Osteoblast (primary cell): ENCODE results near the gene ANTXR1. TPM values are rescaled to one million over a fixed set of nuclear protein-coding genes. Genes with fewer than 3 reads are reported as not detected.

Experiments used
- DNase-seq: peaks from one replicate; pipeline ENCODE4 v3.0.0; 2011; ENCODE audit warnings: low spot score, mixed read lengths; ENCODE audit not compliant: insufficient read length; ENCODE audit errors: missing footprints
- H2AFZ ChIP-seq: 2 replicates; pipeline ENCODE4 v1.6.0; 2011; ENCODE audit warnings: mild to moderate bottlenecking, low read length
- H3K27ac ChIP-seq: 2 replicates; pipeline ENCODE4 v1.5.1; 2011; ENCODE audit warnings: mild to moderate bottlenecking, low read depth, low read length, moderate library complexity
- H3K27me3 ChIP-seq: 2 replicates; pipeline ENCODE4 v1.6.0; 2012; ENCODE audit warnings: mild to moderate bottlenecking, control low read depth, inconsistent platforms, low read length, moderate library complexity; ENCODE audit not compliant: insufficient read depth
- H3K36me3 ChIP-seq: 2 replicates; pipeline ENCODE4 v1.5.1; 2011; ENCODE audit warnings: mild to moderate bottlenecking, low read length, control low read depth, moderate library complexity; ENCODE audit not compliant: insufficient read depth
- H3K4me1 ChIP-seq: 2 replicates; pipeline ENCODE4 v1.5.1; 2011; ENCODE audit warnings: mild to moderate bottlenecking, low read length, control low read depth, moderate library complexity; ENCODE audit not compliant: insufficient read depth
- H3K4me2 ChIP-seq: 2 replicates; pipeline ENCODE4 v1.6.0; 2011; ENCODE audit warnings: mild to moderate bottlenecking, low read length; ENCODE audit not compliant: insufficient read depth
- H3K4me3 ChIP-seq: fragments of 200-600 bp; sonication (generic); 3 replicates; pipeline ENCODE4 v1.5.1; 2012; ENCODE audit warnings: mild to moderate bottlenecking, low read length, inconsistent platforms; ENCODE audit not compliant: insufficient read depth
- H3K79me2 ChIP-seq: 2 replicates; pipeline ENCODE4 v1.6.0; 2012; ENCODE audit warnings: mild to moderate bottlenecking, low read length, control low read depth, inconsistent platforms; ENCODE audit not compliant: insufficient read depth
- H3K9me3 ChIP-seq: 2 replicates; pipeline ENCODE4 v1.5.1; 2011; ENCODE audit warnings: low read depth, low read length, control low read depth
- H4K20me1 ChIP-seq: 2 replicates; pipeline ENCODE4 v1.6.0; 2012; ENCODE audit warnings: mild to moderate bottlenecking, low read length, control low read depth; ENCODE audit not compliant: insufficient read depth
- CTCF ChIP-seq: IDR thresholded peaks from 2 replicates; pipeline ENCODE4 v1.5.1; 2011; ENCODE audit warnings: mild to moderate bottlenecking, low read depth, low read length, moderate library complexity; ENCODE audit errors: extremely low read depth
- total RNA-seq: library from RNA; depleted of rRNA; stranded (reverse); fragments of >200 nt; gene quantifications from 2 replicates; pipeline ENCODE4 v1.2.3, GENCODE V29; 2012

ANTXR1 gene
- total RNA-seq, result 123 and 134 TPM in 2 replicates

DNA sequence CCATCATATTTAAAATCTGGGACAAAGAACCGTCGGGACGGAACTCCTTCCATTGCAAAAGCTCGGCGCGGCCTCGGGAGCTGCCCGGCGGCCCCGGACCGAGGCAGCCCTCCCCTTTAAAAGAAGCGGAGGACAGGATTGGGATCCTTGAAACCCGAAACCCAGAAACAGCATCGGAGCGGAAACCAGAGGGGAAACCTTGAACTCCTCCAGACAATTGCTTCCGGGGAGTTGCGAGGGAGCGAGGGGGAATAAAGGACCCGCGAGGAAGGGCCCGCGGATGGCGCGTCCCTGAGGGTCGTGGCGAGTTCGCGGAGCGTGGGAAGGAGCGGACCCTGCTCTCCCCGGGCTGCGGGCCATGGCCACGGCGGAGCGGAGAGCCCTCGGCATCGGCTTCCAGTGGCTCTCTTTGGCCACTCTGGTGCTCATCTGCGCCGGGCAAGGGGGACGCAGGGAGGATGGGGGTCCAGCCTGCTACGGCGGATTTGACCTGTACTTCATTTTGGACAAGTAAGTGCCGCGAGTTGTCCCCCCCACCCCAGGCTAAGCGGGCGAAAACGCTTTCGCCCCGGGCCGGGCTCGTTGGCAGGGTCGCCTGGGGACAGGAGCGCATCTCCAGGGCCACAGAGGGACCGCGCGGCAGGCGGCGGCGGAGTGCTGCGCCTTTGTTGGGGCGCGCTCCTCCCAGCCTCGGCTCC, at the start of gene ANTXR1:
Gene ANTXR1 (plus strand): TSS at position 38 of the 698 bp plus-strand sequence. CDS start 321 bp downstream, at position 359.
- DNase-seq, result peak; percentile 95
- H3K4me1 ChIP-seq, result peaks cover 38% of the 10 kb centered on the region
- H3K27ac ChIP-seq, result peak within 1 kb of the TSS; percentile 92
- H3K9me3 ChIP-seq, result no peaks in the 10 kb centered on the region
- H3K27me3 ChIP-seq, result no peaks in the 10 kb centered on the region
- H4K20me1 ChIP-seq, result peaks cover 20% of the 10 kb centered on the region
- H3K36me3 ChIP-seq, result peaks cover 4% of the 10 kb centered on the region
- TF ChIP-seq CTCF, result no peak
- H3K4me3 ChIP-seq, result peak within 1 kb of the TSS; percentile 92
- peak within 1 kb of the TSS; percentile 80 for H2AFZ ChIP-seq
- peaks cover 49% of the 10 kb centered on the region for H3K79me2 ChIP-seq
- peak within 1 kb of the TSS; percentile 89 for H3K4me2 ChIP-seq

- no peaks in the 10 kb centered on the region for H3K27me3 ChIP-seq
- no peak for TF ChIP-seq CTCF
- H3K36me3 ChIP-seq, result no peaks in the 10 kb centered on the region
- DNase-seq, result no peak
- H2AFZ ChIP-seq, result no peak overlapping the region
- H3K9me3 ChIP-seq, result no peaks in the 10 kb centered on the region
- no peak overlapping the region for H3K4me3 ChIP-seq
- H3K4me2 ChIP-seq, result no peak overlapping the region
- H3K4me1 ChIP-seq, result no peaks in the 10 kb centered on the region
- no peaks in the 10 kb centered on the region for H3K79me2 ChIP-seq
- no peaks in the 10 kb centered on the region for H4K20me1 ChIP-seq
- no peak overlapping the region for H3K27ac ChIP-seq
Observed at GRCh38 chr2:68964282-68964681, 48.7 kb upstream of the ANTXR1 start.

DNA sequence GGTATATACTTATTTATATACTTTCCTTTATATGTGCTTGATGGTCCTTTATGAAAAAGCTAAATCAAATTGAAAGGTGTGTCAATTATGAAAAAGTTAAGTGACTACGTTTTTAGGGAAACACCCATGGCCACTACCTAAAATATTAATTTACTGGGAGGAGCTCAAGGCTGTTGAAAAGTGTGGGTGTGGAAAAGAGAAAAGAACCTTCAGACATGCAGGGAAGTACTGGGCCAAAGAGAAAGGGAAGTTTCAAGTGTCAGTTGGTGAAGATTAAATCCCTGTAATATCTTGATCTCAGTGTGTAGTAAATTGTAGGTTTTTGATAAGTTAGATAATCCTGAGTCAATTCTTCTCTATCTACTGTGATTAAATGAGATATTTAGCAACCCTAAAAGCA, 44.8 kb upstream of the ANTXR1 start:
- no peak overlapping the region for H3K4me2 ChIP-seq
- H3K27ac ChIP-seq, result no peak overlapping the region
- no peaks in the 10 kb centered on the region for H3K36me3 ChIP-seq
- TF ChIP-seq CTCF, result no peak
- no peaks in the 10 kb centered on the region for H4K20me1 ChIP-seq
- H3K9me3 ChIP-seq, result no peaks in the 10 kb centered on the region
- H3K27me3 ChIP-seq, result no peaks in the 10 kb centered on the region
- H3K4me3 ChIP-seq, result no peak overlapping the region
- no peak for DNase-seq
- no peaks in the 10 kb centered on the region for H3K79me2 ChIP-seq
- H2AFZ ChIP-seq, result no peak overlapping the region
- peaks cover 28% of the 10 kb centered on the region for H3K4me1 ChIP-seq

DNA sequence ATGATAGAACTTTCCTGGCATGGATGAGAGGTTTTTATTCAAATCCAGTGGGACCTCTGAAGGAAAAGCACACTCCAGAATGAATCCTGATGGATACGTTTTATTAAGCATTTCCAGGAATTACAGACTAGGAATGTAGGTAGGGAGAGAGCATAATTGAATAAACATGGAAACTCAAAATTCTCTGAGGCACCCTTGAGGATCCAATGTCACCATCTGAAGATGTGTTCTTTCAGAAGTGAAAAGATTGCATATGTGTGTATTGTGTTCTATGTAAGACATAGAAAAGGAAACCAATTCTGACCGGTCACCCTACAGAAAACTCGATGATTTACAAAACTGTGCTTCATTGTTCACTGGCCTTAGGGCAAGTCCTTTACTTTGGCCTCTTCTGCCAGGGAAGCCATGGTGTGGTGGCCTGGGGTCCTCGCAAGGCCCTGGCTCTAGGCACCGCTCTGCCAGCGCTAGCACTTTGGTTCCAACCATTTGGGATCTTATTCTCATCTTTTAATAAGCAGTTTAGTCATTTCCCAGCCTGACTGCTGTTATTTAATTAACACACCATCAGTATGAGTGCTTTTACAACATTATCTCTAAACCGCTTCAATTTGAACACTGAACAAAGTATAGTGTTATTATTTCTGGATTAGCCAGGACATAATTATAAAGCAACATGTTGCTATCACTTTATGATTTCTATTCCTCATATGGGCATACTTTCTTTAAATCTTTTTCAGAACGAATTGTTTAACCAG, 43.1 kb upstream of the ANTXR1 start:
- TF ChIP-seq CTCF, result no peak
- no peak overlapping the region for H3K4me2 ChIP-seq

More for the DNA sequence above, 43.1 kb upstream of the ANTXR1 start:
- no peak overlapping the region for H2AFZ ChIP-seq
- H3K79me2 ChIP-seq, result no peaks in the 10 kb centered on the region
- no peaks in the 10 kb centered on the region for H3K9me3 ChIP-seq
- H3K27me3 ChIP-seq, result no peaks in the 10 kb centered on the region
- H3K27ac ChIP-seq, result peak overlapping the region; percentile 98
- H3K4me3 ChIP-seq, result no peak overlapping the region
- DNase-seq, result no peak
- H3K36me3 ChIP-seq, result no peaks in the 10 kb centered on the region
- no peaks in the 10 kb centered on the region for H4K20me1 ChIP-seq
- peaks cover 36% of the 10 kb centered on the region for H3K4me1 ChIP-seq
